ENCODE data around the gene ADGRD1.

- TF ChIP-seq CTCF (IDR thresholded peaks at IDR 0.05; ENCODE audit: low read depth, low read length) (no peak), POLR2A (IDR thresholded peaks at IDR 0.05; ENCODE audit: extremely low read depth, insufficient read length) (no peak)
Measured at GRCh38 chr12:131187602-131188001, 233.9 kb downstream of the ADGRD1 start.

Measured in NB4 (cell line).